ENCODE results near the gene NOS3. TPM values are rescaled to one million over a fixed set of nuclear protein-coding genes. Genes with fewer than 3 reads are reported as not detected.

Gene NOS3
- total and polyA plus RNA-seq, 2 of the 13 experiments (the other 11 are each of a cell fraction or from before 2014, with no cell fraction given): 3.7 to 7.5 TPM

DNA sequence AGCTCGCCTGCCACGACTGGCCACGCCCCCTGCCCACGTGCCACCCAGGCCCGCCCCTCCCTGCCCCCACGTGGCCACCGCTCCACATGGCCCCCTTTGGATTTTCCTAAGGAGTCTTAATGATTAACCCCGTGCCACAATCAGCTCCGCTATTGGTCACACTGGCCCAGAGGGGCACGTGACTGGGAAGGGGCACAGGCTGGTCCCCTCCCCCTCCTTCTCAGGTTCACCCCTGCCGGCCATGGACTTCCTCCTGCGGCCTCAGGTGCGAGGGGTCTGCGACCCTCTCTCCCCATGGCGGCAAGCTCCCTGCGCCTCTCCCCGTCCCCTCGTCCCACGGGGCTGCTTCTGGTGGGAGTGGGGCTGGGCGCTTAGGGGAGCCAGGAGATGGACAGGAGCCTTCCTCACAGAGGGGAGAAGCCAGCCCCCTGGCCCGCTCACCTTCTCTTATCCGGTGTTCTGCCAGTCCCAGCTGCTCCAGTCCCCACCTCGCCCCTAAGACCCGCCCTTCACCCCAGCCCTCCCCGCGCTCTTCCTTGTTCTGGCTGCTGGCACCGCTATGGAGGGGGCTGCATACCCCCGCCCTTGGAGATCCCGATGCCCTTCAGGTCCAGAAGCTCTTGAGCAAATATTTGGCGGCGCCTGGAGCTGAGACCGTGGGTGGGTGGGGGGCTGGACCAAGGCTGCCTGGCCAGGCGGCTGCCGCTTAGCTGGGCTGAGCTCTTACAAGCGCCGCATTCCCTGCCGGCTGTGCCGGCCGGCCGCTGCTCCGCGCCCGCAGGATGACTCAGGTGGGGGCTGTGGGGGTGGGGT is 71.8 kb downstream of the NOS3 start (continued):
- TF ChIP-seq PBX2 (CRISPR knock-in tag; IDR thresholded peaks at IDR 0.05) (no peak), DPF2 (CRISPR knock-in tag; IDR thresholded peaks at IDR 0.05; ENCODE audit: borderline replicate concordance, low read depth) (peak; percentile 40; the same call in 1 of the 2 replicates), GMEB1 (CRISPR knock-in tag; IDR thresholded peaks at IDR 0.05; ENCODE audit: borderline replicate concordance) (peak; percentile 69), MAFK (conservative IDR thresholded peaks at IDR 0.05 in 1 of 2, IDR thresholded peaks at IDR 0.05 in 1 of 2; ENCODE audit: low read length in 2 of 2) (no peak), ZNF577 (CRISPR knock-in tag; IDR thresholded peaks at IDR 0.05; ENCODE audit: borderline replicate concordance, low read depth) (no peak), MZF1 (CRISPR knock-in tag; IDR thresholded peaks at IDR 0.05; ENCODE audit: borderline replicate concordance) (no peak), ZNF367 (CRISPR knock-in tag; IDR thresholded peaks at IDR 0.05; ENCODE audit: borderline replicate concordance) (no peak), TMF1 (CRISPR knock-in tag; IDR thresholded peaks at IDR 0.05; ENCODE audit: low read depth) (no peak), KAT7 (CRISPR knock-in tag; IDR thresholded peaks at IDR 0.05; ENCODE audit: borderline replicate concordance) (no peak), SNAPC2 (CRISPR knock-in tag; IDR thresholded peaks at IDR 0.05) (no peak), ZMYM3 (CRISPR knock-in tag; IDR thresholded peaks at IDR 0.05) (peak; percentile 44; the same call in 1 of the 2 replicates), ISX (CRISPR knock-in tag; conservative IDR thresholded peaks at IDR 0.05) (no peak), SOX13 (IDR thresholded peaks at IDR 0.05) (no peak), SOX13 (CRISPR knock-in tag; conservative IDR thresholded peaks at IDR 0.05 in 1 of 2, IDR thresholded peaks at IDR 0.05 in 1 of 2) (no peak; a peak in 1 of 4 replicates), ZNF646 (CRISPR knock-in tag; IDR thresholded peaks at IDR 0.05) (no peak)
- TF ChIP-seq, protein P1, sequence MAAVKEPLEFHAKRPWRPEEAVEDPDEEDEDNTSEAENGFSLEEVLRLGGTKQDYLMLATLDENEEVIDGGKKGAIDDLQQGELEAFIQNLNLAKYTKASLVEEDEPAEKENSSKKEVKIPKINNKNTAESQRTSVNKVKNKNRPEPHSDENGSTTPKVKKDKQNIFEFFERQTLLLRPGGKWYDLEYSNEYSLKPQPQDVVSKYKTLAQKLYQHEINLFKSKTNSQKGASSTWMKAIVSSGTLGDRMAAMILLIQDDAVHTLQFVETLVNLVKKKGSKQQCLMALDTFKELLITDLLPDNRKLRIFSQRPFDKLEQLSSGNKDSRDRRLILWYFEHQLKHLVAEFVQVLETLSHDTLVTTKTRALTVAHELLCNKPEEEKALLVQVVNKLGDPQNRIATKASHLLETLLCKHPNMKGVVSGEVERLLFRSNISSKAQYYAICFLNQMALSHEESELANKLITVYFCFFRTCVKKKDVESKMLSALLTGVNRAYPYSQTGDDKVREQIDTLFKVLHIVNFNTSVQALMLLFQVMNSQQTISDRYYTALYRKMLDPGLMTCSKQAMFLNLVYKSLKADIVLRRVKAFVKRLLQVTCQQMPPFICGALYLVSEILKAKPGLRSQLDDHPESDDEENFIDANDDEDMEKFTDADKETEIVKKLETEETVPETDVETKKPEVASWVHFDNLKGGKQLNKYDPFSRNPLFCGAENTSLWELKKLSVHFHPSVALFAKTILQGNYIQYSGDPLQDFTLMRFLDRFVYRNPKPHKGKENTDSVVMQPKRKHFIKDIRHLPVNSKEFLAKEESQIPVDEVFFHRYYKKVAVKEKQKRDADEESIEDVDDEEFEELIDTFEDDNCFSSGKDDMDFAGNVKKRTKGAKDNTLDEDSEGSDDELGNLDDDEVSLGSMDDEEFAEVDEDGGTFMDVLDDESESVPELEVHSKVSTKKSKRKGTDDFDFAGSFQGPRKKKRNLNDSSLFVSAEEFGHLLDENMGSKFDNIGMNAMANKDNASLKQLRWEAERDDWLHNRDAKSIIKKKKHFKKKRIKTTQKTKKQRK (IDR thresholded peaks at IDR 0.05; ENCODE audit: low read length): no peak
